HG03108 (cell line): ENCODE measurements around the gene TCF21.
"Not testable (repeated sequence)": the region's sequence is repeated elsewhere in the genome, so short reads cannot be mapped to it uniquely, and the experiment has no call there.

ENCODE experiments used
- ATAC-seq: cut with Tn5 transposase; IDR thresholded peaks from one replicate; pipeline ENCODE4 v1.9.1; 2021; ENCODE audit warnings: moderate library complexity; ENCODE audit not compliant: unreplicated experiment

Gene TCF21

DNA sequence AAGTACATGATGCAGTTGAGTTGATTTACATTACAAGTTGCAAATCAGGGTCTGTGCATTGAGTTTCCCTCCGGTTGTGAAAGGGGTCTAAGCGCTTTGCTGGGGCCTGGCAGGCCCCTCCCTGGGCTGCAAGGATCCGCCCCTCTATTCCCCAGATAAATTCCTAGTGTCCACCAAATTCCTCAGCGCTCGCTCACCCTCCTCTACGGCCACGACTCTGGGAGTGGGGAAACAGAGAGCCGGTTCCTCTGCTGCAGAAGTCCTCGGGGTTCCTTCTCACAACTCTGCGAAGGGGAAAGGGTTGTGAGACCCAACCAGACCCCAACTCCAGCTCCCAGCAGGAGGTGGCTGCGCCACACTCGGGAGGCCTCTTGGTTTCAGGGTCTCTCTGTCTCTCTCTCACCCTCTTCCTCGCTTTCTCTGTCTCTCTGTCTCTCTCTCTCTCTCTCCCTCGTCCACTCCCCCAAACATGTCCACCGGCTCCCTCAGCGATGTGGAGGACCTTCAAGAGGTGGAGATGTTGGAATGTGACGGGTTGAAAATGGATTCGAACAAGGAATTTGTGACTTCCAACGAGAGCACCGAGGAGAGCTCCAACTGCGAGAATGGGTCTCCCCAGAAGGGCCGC, at the start of gene TCF21:
TCF21 (plus strand) TSS at position 185 of the 628 bp plus-strand sequence; CDS start at position 470, 285 bp downstream.
- no peak for ATAC-seq

DNA sequence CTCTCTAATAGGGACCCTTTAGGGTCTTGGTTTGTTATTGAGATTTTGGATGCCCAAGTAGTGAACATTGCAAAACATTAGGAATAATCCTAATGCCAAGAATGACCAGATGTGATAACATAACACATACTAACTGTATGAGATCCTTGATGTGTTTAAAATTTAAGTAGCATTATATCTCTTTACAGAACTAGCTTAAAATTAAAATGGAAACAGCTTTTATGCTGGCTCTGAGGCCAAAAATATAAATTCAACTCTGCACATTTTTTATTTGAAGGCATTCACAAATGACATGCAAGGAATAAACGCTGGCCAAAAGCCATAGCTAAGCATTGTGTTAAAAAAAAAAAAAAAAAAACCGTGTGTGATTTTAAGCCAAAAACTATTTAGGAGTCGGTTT, 47.7 kb upstream of the TCF21 start:
- ATAC-seq = no peak

DNA sequence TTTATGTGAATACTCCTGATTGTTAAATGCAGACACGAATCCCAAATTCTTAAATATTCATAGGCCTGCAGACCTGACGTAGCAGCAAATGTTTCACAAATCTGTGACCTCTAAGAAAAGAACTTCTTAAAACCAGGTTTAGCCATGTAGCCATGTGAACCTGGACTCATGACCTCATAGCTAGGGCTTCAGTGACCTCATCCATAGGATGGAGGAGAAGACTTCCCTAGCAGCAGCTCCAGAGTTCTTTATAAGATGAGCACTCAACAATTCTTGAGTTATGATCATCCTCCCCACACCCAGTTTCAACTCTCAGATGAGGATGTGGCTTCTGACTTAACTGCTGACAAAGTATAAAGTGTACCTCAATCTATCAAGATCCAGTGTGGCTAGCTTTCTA, 45.8 kb upstream of the TCF21 start:
- no peak for ATAC-seq

DNA sequence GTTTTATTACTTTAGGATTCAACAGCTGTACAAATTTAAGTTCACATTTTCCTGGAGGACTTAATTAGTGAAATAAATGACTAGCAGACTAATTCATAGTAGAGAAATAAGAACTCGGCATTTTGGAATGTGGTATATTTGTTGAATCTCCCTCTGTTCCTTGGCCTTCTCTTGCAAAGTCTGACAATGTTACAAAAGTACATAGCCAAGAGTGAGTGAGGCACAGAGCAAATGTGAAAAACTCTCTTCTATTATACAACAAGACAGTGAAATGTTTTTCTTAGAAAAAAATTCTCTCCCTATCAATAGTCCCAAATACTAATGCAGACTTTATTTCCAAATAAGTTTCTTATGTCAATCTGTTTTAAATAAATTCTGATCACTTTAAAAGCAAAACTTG, 44.2 kb upstream of the TCF21 start:
- ATAC-seq = no peak

DNA sequence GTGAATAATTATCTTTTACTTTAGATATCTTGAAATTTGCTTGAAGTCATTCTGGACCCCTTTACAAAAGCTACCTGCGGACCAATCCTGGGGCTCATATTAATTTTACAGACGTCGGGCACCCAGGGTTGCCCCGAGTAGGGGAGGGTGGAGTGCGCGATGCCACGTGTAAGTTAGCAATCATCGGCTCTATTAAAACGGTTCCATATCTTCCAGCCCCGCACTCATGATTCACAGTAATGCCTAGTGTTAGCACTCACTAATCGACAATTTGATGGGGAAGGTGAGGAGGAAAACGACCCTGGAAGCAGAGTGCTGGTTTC, 34.9 kb upstream of the TCF21 start:
- ATAC-seq = no peak

DNA sequence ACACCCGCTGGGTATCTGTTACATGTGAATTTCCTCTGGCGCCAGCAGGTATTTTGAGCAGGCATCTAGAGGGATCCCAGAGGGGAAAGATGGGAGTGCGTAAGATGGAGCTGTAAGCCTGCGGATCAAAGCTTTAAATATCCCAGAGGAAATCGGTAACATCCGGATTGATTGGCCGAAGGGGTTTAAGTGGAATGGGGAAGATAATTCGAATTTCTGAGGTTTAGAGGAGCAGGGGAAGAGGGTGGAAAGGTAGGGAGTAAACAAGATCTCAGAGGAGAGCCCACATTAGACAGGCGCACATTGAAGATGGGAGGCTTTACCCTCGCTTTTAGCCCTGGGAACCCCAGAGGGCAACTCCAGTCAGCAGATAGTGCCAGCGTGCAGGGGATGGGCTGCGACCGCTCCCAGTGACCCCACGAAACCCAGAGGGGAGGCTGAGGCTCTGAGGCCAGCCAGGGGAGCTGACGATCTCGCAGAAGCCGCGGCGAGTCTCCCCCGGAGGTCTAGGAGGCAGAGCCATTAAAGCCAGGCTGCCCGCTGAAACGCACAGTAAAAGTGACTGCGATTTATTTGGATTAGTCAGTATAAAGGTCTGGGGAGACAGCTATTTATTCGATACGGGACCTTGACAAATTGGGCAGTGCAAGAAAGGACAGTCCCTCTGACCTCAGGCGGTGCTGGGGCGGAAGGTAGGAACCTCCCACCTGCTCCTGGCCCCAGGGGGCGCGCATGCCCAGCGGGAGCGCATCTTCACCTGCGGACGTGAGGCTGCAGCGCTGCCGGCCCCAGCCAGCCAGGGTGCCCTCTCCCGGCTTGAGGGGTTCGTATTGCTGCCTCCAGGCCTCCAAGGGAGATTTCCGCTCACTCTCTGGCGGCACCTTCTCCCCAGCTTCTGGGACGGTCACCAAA, 34.3 kb upstream of the TCF21 start:
- no peak for ATAC-seq

DNA sequence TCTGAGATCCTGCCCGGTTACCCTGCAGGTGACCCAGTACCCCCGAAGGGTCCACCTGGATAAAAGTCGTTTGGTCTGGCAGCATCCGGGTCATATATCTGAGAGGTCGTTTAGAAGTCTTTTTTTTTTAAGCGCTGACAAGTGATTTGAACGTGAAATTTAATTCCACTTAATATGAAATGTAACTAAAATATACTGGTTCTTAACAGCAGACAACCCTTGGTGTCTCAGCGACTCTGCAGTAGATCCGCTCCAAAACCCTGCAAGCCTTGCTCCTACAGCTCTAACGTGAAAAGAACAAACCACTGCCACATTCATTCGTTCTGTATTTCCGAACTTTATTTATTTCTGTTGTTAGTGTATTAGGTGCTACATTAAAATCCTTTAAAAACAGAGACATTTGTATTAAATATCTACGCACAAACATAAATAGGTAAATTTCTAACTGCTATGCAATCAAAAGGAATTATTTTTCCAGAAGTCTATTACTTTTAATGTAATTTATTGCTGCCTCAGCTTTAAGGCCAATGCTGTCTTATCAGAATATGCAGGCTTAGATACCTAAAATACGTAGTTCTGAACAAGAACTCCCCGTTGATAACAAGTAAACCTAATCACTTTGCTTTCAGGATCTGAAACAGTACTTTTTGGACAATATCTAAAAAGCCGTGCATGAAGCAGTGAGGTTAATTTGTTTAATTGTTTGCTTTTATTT, 33.5 kb upstream of the TCF21 start:
- ATAC-seq = no peak

DNA sequence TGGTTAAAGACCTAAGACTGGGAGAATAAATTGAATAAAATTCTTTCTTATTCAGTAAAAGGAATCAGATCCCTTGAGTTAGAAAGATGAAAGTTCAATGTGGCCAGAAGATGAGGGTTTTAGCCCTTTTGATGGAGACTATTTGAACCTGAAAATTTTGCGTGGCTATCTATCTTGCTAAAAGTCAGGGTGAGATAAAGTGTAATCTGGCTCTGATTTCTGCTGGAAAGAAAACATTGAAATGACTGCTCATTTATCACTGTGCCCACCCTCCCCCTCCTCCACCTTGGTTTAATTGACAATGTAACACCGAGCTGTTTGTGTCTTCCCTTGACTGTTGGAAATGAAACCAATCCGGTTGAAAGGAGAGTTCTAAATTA, 32.9 kb upstream of the TCF21 start:
- no peak for ATAC-seq

DNA sequence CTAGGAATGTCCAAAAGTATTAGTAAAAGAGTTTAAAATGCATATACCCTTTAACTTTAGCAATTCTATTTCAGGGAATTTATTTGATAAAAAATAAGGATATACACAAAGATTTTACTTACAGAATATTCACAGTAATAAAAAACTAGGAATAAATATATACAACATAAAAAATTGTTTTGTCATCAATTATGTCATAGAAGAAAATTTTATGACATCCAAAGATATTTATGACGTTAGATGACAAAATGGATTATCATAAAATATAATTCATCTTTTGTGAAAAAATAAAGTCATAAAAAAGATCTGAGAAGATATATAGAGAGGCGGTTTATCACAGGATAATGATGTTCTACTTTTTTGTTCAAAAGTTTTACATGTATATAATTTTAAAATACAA, 32.0 kb upstream of the TCF21 start:
- no peak for ATAC-seq

DNA sequence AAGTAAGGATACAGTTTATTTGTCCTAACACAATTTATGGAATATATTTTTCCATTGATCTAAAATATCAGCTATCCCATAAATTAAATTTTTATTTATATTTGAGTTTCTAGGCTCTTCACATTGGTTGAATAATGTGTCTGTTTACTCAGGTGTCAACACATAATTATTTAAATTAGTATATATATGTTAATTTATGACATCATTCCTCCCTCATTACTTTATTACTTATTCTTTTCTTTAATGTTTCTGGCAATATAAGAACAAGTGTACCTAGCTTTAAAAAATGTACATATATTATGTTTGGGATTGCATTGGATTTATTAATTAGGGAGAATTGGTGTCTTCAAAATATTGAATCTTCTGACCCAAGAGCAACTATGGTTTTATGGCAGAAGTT, 31.2 kb upstream of the TCF21 start:
- no peak for ATAC-seq

DNA sequence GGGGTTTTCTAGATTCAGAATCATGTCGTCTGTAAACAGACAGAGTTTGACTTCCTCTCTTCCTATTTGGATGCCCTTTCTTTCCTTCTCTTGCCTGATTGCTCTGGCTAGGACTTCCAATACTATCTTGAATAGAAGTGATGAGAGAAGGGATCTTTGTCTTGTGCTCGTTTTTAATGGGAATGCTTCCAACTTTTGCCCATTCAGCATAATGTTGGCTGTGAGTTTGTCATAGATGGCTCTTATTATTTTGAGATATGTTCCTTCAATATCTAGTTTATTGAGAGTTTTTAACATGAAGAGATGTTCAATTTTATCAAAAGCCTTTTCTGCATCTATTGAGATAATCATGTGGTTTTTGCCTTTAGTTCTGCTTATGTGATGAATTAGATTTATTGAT, 27.6 kb upstream of the TCF21 start:
- ATAC-seq = not testable (repeated sequence)

DNA sequence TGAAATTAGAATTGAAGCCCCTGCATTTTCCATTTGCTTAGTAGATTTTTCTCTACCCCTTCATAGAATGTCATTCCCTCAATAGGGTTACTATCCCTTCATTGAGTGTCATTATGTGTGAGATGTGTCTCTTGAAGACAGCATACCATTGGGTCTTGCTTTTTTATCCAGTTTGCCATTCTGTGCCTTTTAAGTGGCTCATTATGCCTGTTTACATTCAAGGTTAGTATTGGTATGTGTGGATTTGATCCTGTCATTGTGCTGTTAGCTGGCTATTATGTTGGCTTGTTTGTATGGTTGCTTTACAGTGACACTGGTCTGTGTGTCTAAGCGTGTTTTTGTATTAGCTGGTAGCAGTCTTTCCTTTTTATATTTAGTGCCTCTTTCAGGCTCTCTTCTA, 25.7 kb upstream of the TCF21 start:
- ATAC-seq = no peak

DNA sequence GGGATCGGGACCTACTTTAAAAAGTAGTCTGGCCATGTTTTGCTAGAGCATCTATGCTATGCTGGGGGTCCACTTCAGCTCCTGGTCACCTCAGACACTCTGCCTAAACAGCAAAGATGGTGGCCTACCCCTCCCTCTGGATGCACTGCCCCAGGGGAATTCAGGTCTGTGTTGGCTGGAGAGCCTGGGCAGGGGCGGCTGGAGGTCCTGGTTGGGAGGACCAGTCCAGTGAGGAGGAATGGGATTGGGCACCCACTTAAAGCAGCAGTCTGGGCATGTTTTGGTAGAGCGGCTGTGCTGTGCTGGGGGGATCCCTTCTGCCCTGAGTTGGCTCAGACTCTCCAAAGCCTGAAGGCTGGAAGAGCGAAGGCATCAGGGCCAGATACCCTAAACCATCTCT, 23.2 kb upstream of the TCF21 start:
- no peak for ATAC-seq

DNA sequence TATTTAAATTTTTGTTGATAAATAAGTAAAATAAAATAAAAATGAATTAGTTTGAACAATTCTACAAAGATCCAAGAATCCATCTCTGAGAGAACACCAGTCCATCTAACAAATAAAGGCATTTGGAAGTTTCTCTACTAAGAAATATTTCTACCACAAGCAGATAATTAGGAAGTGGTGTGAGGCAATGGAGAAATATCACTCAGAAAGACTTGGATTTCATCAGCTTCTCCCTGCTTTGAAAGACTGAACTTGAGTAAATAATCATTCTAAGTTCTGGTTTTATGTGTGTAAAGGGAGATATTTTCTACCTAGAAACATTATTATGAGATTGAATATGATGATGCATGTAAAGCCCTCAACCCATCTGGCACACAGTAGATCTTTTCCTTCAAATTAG, 17.8 kb upstream of the TCF21 start:
- no peak for ATAC-seq

DNA sequence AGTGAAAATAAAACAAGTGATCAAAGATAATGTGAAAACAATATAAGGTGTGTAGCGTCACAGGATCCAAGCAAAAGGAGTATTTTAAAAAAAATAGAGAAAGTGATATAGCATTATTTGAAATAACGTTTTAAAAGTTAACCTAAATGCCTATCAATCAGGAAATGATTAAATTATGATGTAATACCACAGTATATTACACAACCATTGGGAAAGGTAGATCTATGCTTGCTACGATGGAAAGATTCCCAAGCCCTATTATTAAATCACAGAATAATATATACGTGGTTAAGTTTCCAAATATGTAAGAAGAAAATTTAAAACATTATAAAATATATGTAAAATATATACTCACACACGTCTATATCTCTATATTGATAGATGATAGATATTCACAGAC, 15.4 kb upstream of the TCF21 start:
- ATAC-seq = no peak

DNA sequence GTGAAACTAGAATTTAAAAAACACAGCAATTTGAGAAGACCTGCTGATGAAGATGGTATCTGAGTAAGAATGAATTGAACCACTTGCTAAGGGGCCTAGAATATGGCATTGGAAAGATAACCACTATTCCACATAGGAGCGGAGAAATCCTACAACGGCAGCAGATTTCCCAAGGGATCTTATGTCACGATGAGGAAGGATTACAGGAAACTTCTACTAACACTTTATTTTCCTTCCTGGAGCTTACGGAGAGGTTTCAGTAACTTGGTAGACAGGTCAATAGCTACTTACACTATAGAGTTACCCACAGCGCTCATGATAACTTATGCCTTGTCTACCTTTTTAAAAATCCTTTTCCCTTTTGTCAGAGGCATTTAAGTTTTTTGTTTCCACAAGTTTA, 11.8 kb upstream of the TCF21 start:
- ATAC-seq = no peak

DNA sequence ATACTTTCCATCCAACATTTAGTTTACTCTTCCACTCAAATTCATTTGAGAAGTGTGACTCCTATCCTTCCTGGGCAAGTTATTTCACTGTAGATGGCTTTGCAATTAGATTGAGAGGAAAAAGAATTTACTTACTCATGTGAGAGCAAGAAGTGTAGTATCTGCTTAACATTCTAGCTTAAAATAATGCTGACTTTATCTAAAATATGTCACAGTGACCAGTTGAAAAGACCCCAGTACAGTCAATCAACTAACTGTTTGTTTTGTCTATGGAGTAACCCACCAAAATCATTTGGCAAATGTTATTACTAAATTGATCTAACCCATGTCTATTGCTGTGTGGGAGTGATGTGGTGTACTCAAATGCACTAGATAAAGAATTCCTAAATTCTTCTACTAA, 8.9 kb upstream of the TCF21 start:
- no peak for ATAC-seq

DNA sequence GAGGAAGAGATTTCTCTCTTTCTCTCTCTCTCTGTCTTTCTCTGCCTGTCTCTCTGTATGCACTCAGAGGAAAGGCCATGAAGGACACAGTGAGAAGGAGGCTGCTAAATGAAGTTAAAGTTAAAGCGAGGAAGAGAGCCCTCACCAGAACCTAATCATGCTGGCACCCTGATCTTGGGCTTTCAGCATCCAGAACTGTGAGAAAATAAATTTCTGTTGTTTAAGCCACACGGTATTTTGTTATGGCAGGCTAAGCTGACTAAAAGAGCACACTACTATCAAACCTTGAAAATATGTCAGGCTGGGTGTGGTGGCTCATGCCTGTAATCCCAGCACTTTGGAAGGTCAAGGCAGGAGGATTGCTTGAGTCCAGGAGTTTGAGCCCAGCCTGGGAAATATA, 8.0 kb upstream of the TCF21 start:
- ATAC-seq = no peak

DNA sequence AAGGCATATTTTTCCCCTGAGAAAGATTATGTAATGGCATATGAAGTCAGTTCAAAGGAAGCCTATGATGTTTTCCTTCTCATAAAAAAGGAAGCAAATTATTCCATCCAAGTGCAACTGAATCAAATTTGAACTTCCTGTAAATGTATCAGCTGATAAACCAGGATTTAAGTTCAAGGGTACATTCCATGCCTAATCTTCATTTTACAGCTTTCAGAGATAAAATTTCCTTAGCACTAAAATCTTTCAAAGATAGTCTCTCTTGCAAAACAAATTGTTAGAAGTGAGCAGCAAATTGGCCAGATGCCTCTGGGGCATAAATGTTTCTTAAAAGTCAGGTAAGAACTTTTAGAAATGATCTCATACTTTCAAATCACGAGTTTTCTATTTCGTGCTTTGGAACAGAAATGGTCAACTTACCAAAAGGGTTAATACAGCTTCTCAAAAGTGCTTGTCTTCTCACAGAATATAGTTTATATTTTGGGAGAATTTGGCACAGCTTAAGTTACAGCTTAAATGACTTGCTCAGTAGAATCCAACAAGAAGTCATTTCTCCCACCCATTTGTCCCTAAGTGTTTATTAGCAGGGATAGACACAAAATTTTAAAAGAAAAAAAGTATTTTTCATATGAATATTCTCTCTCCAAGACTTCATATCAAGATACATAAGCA, 2.7 kb upstream of the TCF21 start:
- no peak for ATAC-seq

DNA sequence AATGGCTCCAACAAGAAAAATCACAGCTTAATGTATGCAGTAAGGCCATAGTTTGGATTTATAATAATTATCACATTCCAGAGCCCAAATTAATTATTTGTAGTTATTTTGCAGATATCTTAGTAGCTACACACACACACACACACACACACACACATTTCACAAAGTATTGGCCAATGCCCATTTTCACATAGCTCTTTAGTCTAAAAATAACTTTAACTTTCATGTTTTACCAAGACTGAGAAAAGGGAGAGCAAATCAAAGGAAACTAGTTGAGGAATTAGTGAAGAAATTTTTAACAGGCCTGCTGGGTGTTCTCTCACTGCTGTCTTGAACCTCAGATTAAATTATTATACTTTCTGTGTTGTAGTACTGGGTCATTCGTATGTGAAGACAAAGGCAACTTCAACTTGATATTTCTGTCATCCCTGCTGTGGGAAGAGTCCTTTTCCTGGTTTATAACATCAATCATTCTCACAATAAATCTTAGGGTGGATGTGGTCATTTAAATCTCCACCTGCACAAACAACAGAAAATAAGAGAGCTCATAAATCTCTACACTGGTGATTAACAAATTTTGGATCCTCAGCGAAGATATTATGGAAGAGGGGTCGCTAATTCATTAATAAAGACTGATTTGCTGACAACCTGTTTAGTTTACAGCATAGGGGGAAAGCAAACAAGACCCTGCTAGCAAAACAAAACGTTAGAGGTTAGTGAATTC, 1.6 kb upstream of the TCF21 start:
- ATAC-seq = no peak

DNA sequence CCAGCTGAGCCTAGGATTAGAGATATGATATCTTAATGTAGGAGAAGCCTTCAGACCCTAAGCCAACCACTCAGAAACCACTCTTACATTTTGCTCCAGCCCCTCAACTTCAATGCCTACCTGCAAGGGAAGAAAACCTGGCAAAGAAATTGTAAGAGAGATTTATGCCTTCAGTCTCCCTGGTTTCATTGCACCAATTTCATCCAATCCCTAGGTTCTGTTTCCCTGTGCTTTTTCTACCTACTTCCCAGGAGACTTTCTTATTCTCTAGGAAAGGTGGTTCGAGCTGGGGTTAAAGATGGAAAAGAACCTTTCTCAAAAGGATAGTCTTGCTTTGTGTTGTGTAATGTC, 1.1 kb upstream of the TCF21 start:
- no peak for ATAC-seq
